Measurements from ENCODE around the gene PTPRU.

Gene PTPRU

DNA sequence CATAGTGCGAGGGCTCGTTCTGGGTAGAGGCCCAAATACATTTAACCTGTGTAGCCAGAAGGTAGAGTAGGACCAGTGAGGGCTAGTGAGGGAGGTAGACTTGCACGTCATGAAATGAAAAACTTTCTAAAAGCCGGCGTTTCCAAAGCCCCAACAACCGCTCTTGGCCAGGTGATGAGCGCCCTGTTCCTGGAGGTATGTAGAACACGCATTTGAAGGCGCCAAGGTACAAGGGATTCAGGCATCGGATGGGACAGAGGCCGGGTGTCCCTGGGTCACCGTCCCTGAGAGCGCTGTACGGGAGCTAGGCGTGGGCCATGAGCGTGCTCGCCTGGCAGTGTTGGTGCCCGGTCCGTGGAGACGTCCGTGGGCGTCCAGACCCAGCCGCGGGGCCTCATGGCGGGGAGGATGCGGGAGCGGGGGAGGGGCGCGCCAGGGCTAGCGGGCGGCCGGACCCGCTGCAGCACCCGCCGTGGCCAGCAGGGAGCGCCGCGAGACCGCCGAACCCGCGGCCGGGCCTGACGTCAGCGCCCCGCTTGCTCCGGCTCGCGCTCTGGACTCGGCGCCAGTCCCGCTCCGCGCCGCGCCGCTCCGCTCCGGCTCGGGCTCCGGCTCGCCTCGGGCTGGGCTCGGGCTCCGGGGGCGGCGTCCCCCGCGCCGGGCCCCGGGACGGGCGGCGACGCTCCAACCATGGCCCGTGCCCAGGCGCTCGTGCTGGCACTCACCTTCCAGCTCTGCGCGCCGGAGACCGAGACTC is at the start of gene PTPRU:
PTPRU (plus strand) TSS at position 568 of the 757 bp plus-strand sequence; CDS start at position 691, 123 bp downstream.
- Histone ChIP-seq H3K9me3 (ENCODE audit: control insufficient read depth, low read length) (no peaks in the 10 kb centered on the region), H3K4me1 (ENCODE audit: control insufficient read depth, insufficient read depth, low read length) (peaks cover 30% of the 10 kb centered on the region), H3K36me3 (ENCODE audit: control insufficient read depth, insufficient read depth, low read length, severe bottlenecking) (no peaks in the 10 kb centered on the region), H3K9ac (ENCODE audit: low read length) (peak within 1 kb of the TSS; percentile 84), H3K4me3 (ENCODE audit: low read length) (peak within 1 kb of the TSS; percentile 82), H3K27me3 (replicated peaks; ENCODE audit: control insufficient read depth, insufficient read depth, low read length) (no peaks in the 10 kb centered on the region)
- DNase-seq (ENCODE audit: low read depth) = peak; percentile 93

DNA sequence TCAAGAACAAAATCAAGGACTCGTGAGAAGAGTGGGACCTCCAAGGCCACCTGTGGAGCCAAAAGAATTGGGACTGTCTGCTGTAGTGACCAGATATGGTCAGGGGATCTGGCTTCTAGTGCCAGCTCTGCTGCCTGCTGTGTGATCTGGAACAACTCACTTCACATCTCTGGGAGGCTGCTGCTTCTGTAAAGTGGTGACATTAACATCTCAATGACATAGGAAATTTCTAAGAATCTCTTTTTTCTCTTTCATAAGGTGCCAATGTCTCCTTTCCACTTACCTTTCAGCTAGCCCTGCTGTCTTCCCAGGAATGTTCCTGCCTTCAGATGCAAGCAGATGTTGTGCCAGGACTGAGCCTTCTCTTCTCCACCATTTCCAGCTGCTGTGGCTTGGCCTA is 49.6 kb upstream of the PTPRU start:
- no peak for DNase-seq (ENCODE audit: low read depth)
- Histone ChIP-seq H3K27me3 (replicated peaks; ENCODE audit: control insufficient read depth, insufficient read depth, low read length) (no peaks in the 10 kb centered on the region), H3K4me3 (ENCODE audit: low read length) (no peak overlapping the region)

DNA sequence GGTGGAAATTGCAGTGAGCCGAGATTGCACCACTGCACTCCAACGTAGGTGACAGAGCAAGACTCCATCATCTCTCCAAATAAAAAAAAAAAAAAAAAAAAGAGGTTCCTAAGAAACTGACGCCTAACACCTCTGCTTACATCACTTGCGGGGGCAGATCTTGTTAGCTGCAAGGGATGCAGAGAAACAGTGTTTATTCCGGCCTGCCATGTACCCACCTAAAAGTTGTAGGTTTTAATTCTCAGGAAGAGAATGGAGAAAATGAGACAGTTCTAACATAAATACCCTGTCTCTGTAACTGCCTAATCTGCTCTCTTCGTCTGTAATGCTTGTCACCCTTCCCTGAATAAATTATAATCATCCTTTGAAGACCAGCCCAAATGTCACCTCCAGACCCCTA is 45.6 kb upstream of the PTPRU start:
- Histone ChIP-seq H3K4me3 (ENCODE audit: low read length) (no peak overlapping the region), H3K9ac (ENCODE audit: low read length) (no peak overlapping the region), H3K27me3 (replicated peaks; ENCODE audit: control insufficient read depth, insufficient read depth, low read length) (no peaks in the 10 kb centered on the region)

More for the DNA sequence above, 49.6 kb upstream of the PTPRU start:
- peaks cover 10% of the 10 kb centered on the region for H3K4me1 ChIP-seq (ENCODE audit: control insufficient read depth, insufficient read depth, low read length)
- no peaks in the 10 kb centered on the region for H3K9me3 ChIP-seq (ENCODE audit: control insufficient read depth, low read length)
- H3K9ac ChIP-seq (ENCODE audit: low read length) = no peak overlapping the region
- H3K36me3 ChIP-seq (ENCODE audit: control insufficient read depth, insufficient read depth, low read length, severe bottlenecking) = no peaks in the 10 kb centered on the region

DNA sequence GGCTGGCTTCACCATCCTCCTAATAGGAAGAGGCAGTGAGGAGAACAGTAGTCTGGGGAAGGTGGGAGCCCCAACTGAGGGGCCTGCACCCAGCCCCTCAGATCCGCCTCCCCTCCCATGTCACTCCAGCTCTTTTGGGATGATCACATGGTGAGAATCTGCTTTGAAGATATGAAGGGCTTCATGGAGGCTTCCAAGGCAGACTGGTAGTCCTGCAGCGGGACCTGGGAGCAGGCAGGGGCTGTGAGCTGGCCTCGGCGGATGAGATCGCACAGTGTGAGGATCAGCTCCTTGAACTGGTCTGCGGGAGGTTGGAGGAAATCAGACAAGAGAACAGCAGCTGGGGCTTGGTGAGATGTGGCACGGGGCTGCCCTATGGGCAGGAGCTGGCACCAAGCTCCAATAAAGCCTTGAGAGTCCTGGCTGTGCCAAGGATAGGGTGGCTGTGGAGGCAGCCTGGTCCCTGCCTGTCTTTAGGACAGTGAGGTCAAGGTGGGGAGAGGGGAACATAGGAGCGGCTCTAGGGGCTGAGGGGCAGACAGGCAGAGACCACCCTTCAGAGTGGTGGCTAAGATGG is 42.4 kb upstream of the PTPRU start:
- Histone ChIP-seq H3K36me3 (ENCODE audit: control insufficient read depth, insufficient read depth, low read length, severe bottlenecking) (peaks cover 61% of the 10 kb centered on the region), H3K4me3 (ENCODE audit: low read length) (no peak overlapping the region), H3K4me1 (ENCODE audit: control insufficient read depth, insufficient read depth, low read length) (no peaks in the 10 kb centered on the region), H3K27me3 (replicated peaks; ENCODE audit: control insufficient read depth, insufficient read depth, low read length) (no peaks in the 10 kb centered on the region), H3K9me3 (ENCODE audit: control insufficient read depth, low read length) (no peaks in the 10 kb centered on the region), H3K9ac (ENCODE audit: low read length) (no peak overlapping the region)
- DNase-seq (ENCODE audit: low read depth) = no peak

More for the DNA sequence above, 45.6 kb upstream of the PTPRU start:
- DNase-seq (ENCODE audit: low read depth) = no peak
- Histone ChIP-seq H3K36me3 (ENCODE audit: control insufficient read depth, insufficient read depth, low read length, severe bottlenecking) (peaks cover 36% of the 10 kb centered on the region), H3K4me1 (ENCODE audit: control insufficient read depth, insufficient read depth, low read length) (no peaks in the 10 kb centered on the region), H3K9me3 (ENCODE audit: control insufficient read depth, low read length) (no peaks in the 10 kb centered on the region)

DNA sequence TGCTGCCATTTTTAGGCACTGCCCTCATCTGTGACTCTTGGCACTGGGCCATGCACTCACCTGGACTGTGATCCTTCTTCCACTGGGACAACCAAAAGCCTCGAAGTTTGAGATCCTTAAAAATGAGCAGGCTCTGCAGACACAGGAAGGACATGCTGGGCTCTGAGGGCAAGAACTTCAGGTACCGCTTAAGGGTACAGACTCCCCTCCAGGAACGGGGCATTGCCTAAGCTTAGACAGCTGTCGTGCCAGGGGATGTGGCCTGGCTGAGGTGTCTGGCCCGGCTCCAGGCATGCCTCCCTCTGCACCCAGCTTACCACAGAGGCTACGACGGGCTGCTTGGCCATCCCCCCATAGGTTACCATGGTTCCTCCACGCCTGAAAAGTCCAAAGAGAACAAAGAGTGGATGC is 40.4 kb upstream of the PTPRU start:
- no peaks in the 10 kb centered on the region for H3K4me1 ChIP-seq (ENCODE audit: control insufficient read depth, insufficient read depth, low read length)
- no peaks in the 10 kb centered on the region for H3K9me3 ChIP-seq (ENCODE audit: control insufficient read depth, low read length)
- DNase-seq (ENCODE audit: low read depth) = no peak
- no peaks in the 10 kb centered on the region for H3K27me3 ChIP-seq (replicated peaks; ENCODE audit: control insufficient read depth, insufficient read depth, low read length)
- peaks cover 80% of the 10 kb centered on the region for H3K36me3 ChIP-seq (ENCODE audit: control insufficient read depth, insufficient read depth, low read length, severe bottlenecking)
- no peak overlapping the region for H3K9ac ChIP-seq (ENCODE audit: low read length)
- H3K4me3 ChIP-seq (ENCODE audit: low read length) = no peak overlapping the region

DNA sequence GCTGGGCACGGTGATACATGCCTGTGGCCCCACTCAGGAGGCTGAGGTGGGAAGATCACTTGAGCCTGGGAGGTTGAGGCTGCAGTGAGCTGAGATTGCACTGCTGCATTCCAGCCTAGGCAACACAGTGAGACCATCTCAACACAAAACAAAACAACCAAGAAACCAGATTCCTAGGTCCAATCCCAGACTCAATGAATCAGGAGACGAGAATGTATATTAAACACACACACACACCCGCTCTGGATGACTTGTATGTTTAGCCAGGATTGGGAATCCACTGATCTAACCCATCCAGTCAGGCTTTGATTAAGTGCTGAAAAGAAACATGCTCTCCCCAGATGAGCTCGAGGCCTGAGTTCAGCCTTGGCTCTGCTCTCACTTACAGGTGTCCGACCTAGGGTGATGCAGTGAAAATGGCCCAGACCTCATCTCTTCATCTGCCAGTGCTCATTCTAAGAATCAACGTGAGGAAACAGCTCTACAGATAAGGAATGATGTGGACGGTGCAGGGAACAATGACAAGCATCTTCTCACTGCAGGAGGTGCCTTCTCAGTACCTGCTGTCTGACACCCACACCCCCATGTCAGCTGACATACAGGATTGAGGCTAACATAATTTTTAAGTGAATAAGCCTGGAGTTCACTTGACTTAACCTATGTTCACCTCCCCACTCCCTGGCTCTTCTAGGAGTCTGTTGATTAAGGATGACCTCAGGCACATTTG is 39.3 kb upstream of the PTPRU start:
- Histone ChIP-seq H3K4me1 (ENCODE audit: control insufficient read depth, insufficient read depth, low read length) (peaks cover 2% of the 10 kb centered on the region), H3K4me3 (ENCODE audit: low read length) (no peak overlapping the region), H3K9me3 (ENCODE audit: control insufficient read depth, low read length) (no peaks in the 10 kb centered on the region), H3K27me3 (replicated peaks; ENCODE audit: control insufficient read depth, insufficient read depth, low read length) (no peaks in the 10 kb centered on the region), H3K36me3 (ENCODE audit: control insufficient read depth, insufficient read depth, low read length, severe bottlenecking) (peaks cover 89% of the 10 kb centered on the region), H3K9ac (ENCODE audit: low read length) (no peak overlapping the region)
- DNase-seq (ENCODE audit: low read depth) = peak; percentile 84

DNA sequence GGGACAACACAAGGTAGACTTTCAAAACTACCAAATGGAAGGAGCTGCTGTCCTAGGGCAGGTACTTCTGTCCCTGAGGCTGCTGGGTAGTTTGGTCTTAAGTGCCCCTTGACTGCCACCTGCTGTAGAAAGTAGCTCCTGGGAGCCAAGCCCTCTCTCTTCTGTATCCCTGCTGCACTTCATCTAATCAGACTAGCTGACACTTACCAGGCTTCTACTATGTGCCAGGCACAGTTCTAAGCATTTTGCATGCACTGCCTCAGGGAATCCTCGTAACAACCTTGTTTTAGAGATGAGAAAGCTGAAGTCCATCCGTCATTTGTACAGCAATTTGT is 38.8 kb upstream of the PTPRU start:
- DNase-seq (ENCODE audit: low read depth) = peak; percentile 46
- Histone ChIP-seq H3K9ac (ENCODE audit: low read length) (no peak overlapping the region), H3K27me3 (replicated peaks; ENCODE audit: control insufficient read depth, insufficient read depth, low read length) (no peaks in the 10 kb centered on the region), H3K4me1 (ENCODE audit: control insufficient read depth, insufficient read depth, low read length) (peaks cover 8% of the 10 kb centered on the region), H3K9me3 (ENCODE audit: control insufficient read depth, low read length) (no peaks in the 10 kb centered on the region), H3K4me3 (ENCODE audit: low read length) (no peak overlapping the region), H3K36me3 (ENCODE audit: control insufficient read depth, insufficient read depth, low read length, severe bottlenecking) (peaks cover 84% of the 10 kb centered on the region)

DNA sequence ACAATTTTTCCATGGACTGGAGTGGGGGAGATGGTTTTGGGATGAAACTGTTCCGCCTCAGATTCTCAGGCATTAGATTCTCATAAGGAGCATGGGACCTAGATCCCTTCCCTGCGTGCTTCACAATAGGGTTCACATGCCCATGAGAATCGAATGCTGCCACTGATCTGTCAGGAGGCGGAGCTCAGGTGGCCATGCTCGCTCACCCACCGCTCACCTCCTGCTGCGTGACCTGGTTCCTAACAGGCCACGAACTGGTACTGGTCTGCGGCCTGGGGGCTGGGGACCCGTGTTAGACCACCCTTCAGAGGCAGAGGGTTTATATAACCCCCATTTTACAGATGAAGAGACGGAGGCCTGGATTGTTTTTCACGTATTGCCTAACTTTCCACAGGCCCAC is 38.3 kb upstream of the PTPRU start:
- Histone ChIP-seq H3K9me3 (ENCODE audit: control insufficient read depth, low read length) (no peaks in the 10 kb centered on the region), H3K27me3 (replicated peaks; ENCODE audit: control insufficient read depth, insufficient read depth, low read length) (no peaks in the 10 kb centered on the region), H3K4me3 (ENCODE audit: low read length) (no peak overlapping the region), H3K4me1 (ENCODE audit: control insufficient read depth, insufficient read depth, low read length) (peaks cover 9% of the 10 kb centered on the region), H3K36me3 (ENCODE audit: control insufficient read depth, insufficient read depth, low read length, severe bottlenecking) (peaks cover 80% of the 10 kb centered on the region), H3K9ac (ENCODE audit: low read length) (no peak overlapping the region)
- no peak for DNase-seq (ENCODE audit: low read depth)

DNA sequence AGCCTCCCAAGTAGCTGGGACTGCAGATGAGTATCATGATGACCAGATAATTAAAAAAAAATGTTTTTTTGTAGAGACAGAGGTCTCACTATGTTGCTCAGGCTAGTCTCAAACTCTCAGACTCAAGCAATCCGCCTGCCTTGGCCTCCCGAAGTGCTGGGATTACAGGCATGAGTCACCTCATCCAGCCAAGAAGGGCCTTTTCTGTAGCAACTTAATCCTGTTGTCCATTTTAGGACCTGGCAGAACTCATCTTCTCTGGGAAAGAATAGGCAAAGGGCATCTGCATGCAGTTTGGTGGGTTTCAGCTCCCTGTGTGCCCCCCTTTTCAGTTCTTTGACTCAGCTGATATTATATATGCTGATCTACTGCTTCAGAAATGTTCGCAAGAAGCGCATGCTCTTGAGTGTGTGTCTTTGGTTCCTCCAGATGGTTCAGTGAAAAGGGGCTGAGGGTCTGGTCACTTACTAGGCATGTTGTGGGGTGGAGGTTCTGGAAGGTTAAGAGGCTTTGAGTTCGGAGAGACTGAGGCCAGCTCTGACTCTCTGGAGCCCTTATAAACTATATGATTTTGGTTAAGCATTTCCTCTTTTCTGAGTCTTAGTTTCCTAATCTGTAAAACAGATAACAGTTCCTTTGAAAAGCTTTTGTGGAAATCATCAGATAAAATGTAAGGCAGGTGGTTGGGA is 35.3 kb upstream of the PTPRU start:
- H3K9me3 ChIP-seq (ENCODE audit: control insufficient read depth, low read length) = no peaks in the 10 kb centered on the region
- DNase-seq (ENCODE audit: low read depth) = peak; percentile 23
- H3K9ac ChIP-seq (ENCODE audit: low read length) = peak overlapping the region; percentile 32
- H3K27me3 ChIP-seq (replicated peaks; ENCODE audit: control insufficient read depth, insufficient read depth, low read length) = no peaks in the 10 kb centered on the region
- H3K4me1 ChIP-seq (ENCODE audit: control insufficient read depth, insufficient read depth, low read length) = peaks cover 9% of the 10 kb centered on the region
- no peak overlapping the region for H3K4me3 ChIP-seq (ENCODE audit: low read length)
- H3K36me3 ChIP-seq (ENCODE audit: control insufficient read depth, insufficient read depth, low read length, severe bottlenecking) = peaks cover 71% of the 10 kb centered on the region

DNA sequence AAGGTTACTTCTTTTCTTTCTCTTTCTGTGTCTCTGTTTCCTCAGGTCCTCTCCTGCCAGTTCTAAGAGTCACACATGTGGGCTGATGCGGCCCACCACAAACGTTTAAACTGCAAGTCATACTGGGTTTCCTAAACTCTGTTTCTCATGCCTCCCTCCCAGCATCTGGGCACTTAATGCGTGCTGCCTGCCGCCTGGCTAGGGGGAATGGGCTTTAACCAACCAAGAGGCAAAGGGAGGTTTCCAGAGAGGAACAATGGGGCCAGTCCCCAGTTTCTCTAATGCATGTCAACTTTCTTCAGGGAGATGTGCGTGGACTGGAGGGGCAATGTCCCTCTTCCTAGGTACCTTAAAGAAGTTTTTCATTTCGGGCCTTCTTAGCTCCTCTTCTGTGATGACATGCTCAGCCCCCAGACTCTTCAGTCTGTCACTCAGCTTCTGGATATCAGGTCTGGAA is 34.7 kb upstream of the PTPRU start:
- Histone ChIP-seq H3K27me3 (replicated peaks; ENCODE audit: control insufficient read depth, insufficient read depth, low read length) (no peaks in the 10 kb centered on the region), H3K4me1 (ENCODE audit: control insufficient read depth, insufficient read depth, low read length) (peaks cover 9% of the 10 kb centered on the region), H3K4me3 (ENCODE audit: low read length) (no peak overlapping the region), H3K9me3 (ENCODE audit: control insufficient read depth, low read length) (no peaks in the 10 kb centered on the region), H3K36me3 (ENCODE audit: control insufficient read depth, insufficient read depth, low read length, severe bottlenecking) (peaks cover 77% of the 10 kb centered on the region), H3K9ac (ENCODE audit: low read length) (peak overlapping the region; percentile 68)
- no peak for DNase-seq (ENCODE audit: low read depth)

DNA sequence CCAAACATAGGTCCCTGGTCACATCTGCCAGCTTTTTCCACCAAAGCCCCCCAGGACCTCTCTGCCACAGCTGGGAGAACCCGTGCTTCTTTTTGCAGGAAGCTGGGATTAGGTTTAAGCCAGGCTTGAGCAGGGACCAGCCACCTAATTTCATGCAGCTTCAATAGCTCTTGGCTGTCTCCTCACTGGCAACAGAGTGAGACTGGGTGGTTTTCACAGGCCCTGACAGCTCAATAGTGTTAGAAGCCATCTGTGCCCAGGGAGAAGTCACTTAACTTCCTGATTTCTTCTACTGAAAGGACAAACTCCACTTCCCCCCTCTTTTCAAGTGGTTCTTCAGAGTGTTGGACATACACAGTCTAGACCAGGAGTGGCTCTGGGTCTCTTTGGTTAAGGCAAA is 34.3 kb upstream of the PTPRU start:
- Histone ChIP-seq H3K9me3 (ENCODE audit: control insufficient read depth, low read length) (no peaks in the 10 kb centered on the region), H3K4me1 (ENCODE audit: control insufficient read depth, insufficient read depth, low read length) (peaks cover 9% of the 10 kb centered on the region), H3K27me3 (replicated peaks; ENCODE audit: control insufficient read depth, insufficient read depth, low read length) (no peaks in the 10 kb centered on the region), H3K4me3 (ENCODE audit: low read length) (no peak overlapping the region), H3K36me3 (ENCODE audit: control insufficient read depth, insufficient read depth, low read length, severe bottlenecking) (peaks cover 76% of the 10 kb centered on the region), H3K9ac (ENCODE audit: low read length) (peak overlapping the region; percentile 68)
- DNase-seq (ENCODE audit: low read depth) = no peak

Measured in adipocyte (in vitro differentiated cells).